Fibroblast of the conjunctiva (primary cell): ENCODE measurements around the gene HSPB7.
"Not testable (repeated sequence)": the region's sequence is repeated elsewhere in the genome, so short reads cannot be mapped to it uniquely, and the experiment has no call there.

Source experiments
- DNase-seq: peaks from one replicate; pipeline ENCODE4 v3.0.0-alpha.2; 2010; ENCODE audit warnings: low read depth

Gene HSPB7

GRCh38 chr1:16006552-16007485, 11.0 kb downstream of the HSPB7 start:
- no peak for DNase-seq

GRCh38 chr1:16006010-16006409, 11.8 kb downstream of the HSPB7 start:
- DNase-seq: no peak

- DNase-seq: no peak
These were observed 12.2 kb downstream of the HSPB7 start for GRCh38 chr1:16005597-16005996.

- not testable (repeated sequence) for DNase-seq
These were observed 16.6 kb downstream of the HSPB7 start for GRCh38 chr1:16001274-16001673.

GRCh38 chr1:15998929-15999328, 18.9 kb downstream of the HSPB7 start:
- no peak for DNase-seq

- no peak for DNase-seq
These were observed 20.1 kb downstream of the HSPB7 start for GRCh38 chr1:15997637-15998280.

- no peak for DNase-seq
These were observed 20.7 kb downstream of the HSPB7 start for GRCh38 chr1:15997076-15997585.

GRCh38 chr1:15994590-15995351, 23.1 kb downstream of the HSPB7 start:
- DNase-seq: peak; percentile 47

- no peak for DNase-seq
These were observed 23.8 kb downstream of the HSPB7 start for GRCh38 chr1:15994081-15994480.

- DNase-seq: no peak
These were observed 24.2 kb downstream of the HSPB7 start for GRCh38 chr1:15993666-15994065.

- DNase-seq: no peak
These were observed 25.0 kb downstream of the HSPB7 start for GRCh38 chr1:15992582-15993500.

GRCh38 chr1:15992187-15992553, 25.7 kb downstream of the HSPB7 start:
- no peak for DNase-seq

- no peak for DNase-seq
These were observed 26.2 kb downstream of the HSPB7 start for GRCh38 chr1:15991427-15992186.

- no peak for DNase-seq
These were observed 28.1 kb downstream of the HSPB7 start for GRCh38 chr1:15989776-15990175.

- DNase-seq: no peak
These were observed 28.7 kb downstream of the HSPB7 start for GRCh38 chr1:15988856-15989736.

GRCh38 chr1:15985611-15986297, 32.1 kb downstream of the HSPB7 start:
- no peak for DNase-seq

GRCh38 chr1:15983275-15983674, 34.6 kb downstream of the HSPB7 start:
- no peak for DNase-seq

- DNase-seq: no peak
These were observed 36.2 kb downstream of the HSPB7 start for GRCh38 chr1:15981679-15982078.

- not testable (repeated sequence) for DNase-seq
These were observed 39.9 kb downstream of the HSPB7 start for GRCh38 chr1:15977947-15978346.
